ENCODE results near the gene BCAT1. TPM values are rescaled to one million over a fixed set of nuclear protein-coding genes. Genes with fewer than 3 reads are reported as not detected.

BCAT1 gene
- total and polyA plus RNA-seq, 9 of the 15 experiments (the other 6 are each of a cell fraction or from before 2014, with no cell fraction given) = 38.5 to 157 (median 66.8) TPM

GRCh38 chr12:24767016-24767415, 181.9 kb downstream of the BCAT1 start (continued):
- TF ChIP-seq TSHZ1 (CRISPR knock-in tag; IDR thresholded peaks at IDR 0.05) = no peak
- TF ChIP-seq HIVEP1 (CRISPR knock-in tag; IDR thresholded peaks at IDR 0.05) = no peak
- TF ChIP-seq KDM1A (IDR thresholded peaks at IDR 0.05) = no peak
- TF ChIP-seq RBM34 (IDR thresholded peaks at IDR 0.05; ENCODE audit: borderline replicate concordance, insufficient read depth, low read length) = no peak
- TF ChIP-seq CREBBP (IDR thresholded peaks at IDR 0.05; ENCODE audit: low read depth, low read length) = no peak

GRCh38 chr12:24764712-24765111, 184.2 kb downstream of the BCAT1 start:
- ChIA-PET CTCF (ENCODE audit: low intra/inter-chr PET ratio) (no interaction called here), POLR2A (no interaction called here)
- no peaks in the 10 kb centered on the region for H3K79me2 ChIP-seq (ENCODE audit: control insufficient read depth, insufficient read depth, low read length)
- no peak for FAIRE-seq
- H3K4me1 ChIP-seq (replicated peaks in 1 of 2; ENCODE audit: control insufficient read depth in 2 of 2, insufficient read depth in 2 of 2, low read length in 2 of 2) = peaks cover 0 to under 1% of the 10 kb centered on the region in 2 experiments; a peak in 1 of 5 replicates
- no peaks in the 10 kb centered on the region for H3K36me3 ChIP-seq (ENCODE audit: control insufficient read depth, insufficient read depth, low read length)
- no peak overlapping the region for H2AFZ ChIP-seq (ENCODE audit: low read depth, low read length)
- 15% methylated on average over 1 of the region's 1 CpG for WGBS (ENCODE audit: insufficient coverage, low coverage, missing lambda C conversion rate)
- no peak for DNase-seq (ENCODE audit: extremely low read depth in 1 of 4, low spot score in 3 of 4)
- H3K4me2 ChIP-seq (ENCODE audit: insufficient read depth, low read length) = no peak overlapping the region
- no peak overlapping the region for H3K9ac ChIP-seq (ENCODE audit: insufficient read depth in 1 of 2, low read depth in 2 of 2, low read length in 2 of 2)
- no peaks in the 10 kb centered on the region for H3K9me3 ChIP-seq (replicated peaks; ENCODE audit: control insufficient read depth, insufficient read depth, low read depth, low read length)
- no peaks in the 10 kb centered on the region for H3K27me3 ChIP-seq (ENCODE audit: control insufficient read depth in 2 of 2, insufficient read depth in 2 of 2, low read length in 2 of 2)
- in situ Hi-C loops (cut with MboI) = no loop called here
- no peaks in the 10 kb centered on the region for H4K20me1 ChIP-seq (replicated peaks; ENCODE audit: control insufficient read depth, insufficient read depth, low read length)
- intact Hi-C loops (cut with micrococcal nuclease) = no loop called here
- H3K27ac ChIP-seq (ENCODE audit: extremely low read depth, low read depth, low read length) = no peak overlapping the region
- H3K4me3 ChIP-seq = no peak overlapping the region
- BruUV-seq (replicated peaks) = no TSS peak
- ATAC-seq = no peak
- H3K9me1 ChIP-seq (ENCODE audit: control insufficient read depth, insufficient read depth, low read length) = no peaks in the 10 kb centered on the region
- no peak for TF ChIP-seq HLTF (IDR thresholded peaks at IDR 0.05)
- TF ChIP-seq TBL1XR1 (IDR thresholded peaks at IDR 0.05; ENCODE audit: low read length in 2 of 2) = no peak
- TF ChIP-seq RBM34 (IDR thresholded peaks at IDR 0.05; ENCODE audit: borderline replicate concordance, insufficient read depth, low read length) = no peak
- no peak for TF ChIP-seq POLR2A (conservative IDR thresholded peaks at IDR 0.05)
- TF ChIP-seq TGIF2 (CRISPR knock-in tag; IDR thresholded peaks at IDR 0.05) = no peak
- no peak for TF ChIP-seq CXXC5 (CRISPR knock-in tag; IDR thresholded peaks at IDR 0.05)
- no peak for TF ChIP-seq TEAD1 (CRISPR knock-in tag; IDR thresholded peaks at IDR 0.05)
- TF ChIP-seq NCOA1 (IDR thresholded peaks at IDR 0.05; ENCODE audit: low read depth) = no peak
- no peak for TF ChIP-seq DNMT1 (IDR thresholded peaks at IDR 0.05)
- no peak for TF ChIP-seq ZBED1 (IDR thresholded peaks at IDR 0.05)
- TF ChIP-seq, protein P1, sequence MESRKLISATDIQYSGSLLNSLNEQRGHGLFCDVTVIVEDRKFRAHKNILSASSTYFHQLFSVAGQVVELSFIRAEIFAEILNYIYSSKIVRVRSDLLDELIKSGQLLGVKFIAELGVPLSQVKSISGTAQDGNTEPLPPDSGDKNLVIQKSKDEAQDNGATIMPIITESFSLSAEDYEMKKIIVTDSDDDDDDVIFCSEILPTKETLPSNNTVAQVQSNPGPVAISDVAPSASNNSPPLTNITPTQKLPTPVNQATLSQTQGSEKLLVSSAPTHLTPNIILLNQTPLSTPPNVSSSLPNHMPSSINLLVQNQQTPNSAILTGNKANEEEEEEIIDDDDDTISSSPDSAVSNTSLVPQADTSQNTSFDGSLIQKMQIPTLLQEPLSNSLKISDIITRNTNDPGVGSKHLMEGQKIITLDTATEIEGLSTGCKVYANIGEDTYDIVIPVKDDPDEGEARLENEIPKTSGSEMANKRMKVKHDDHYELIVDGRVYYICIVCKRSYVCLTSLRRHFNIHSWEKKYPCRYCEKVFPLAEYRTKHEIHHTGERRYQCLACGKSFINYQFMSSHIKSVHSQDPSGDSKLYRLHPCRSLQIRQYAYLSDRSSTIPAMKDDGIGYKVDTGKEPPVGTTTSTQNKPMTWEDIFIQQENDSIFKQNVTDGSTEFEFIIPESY (CRISPR knock-in tag; IDR thresholded peaks at IDR 0.05) = no peak
- TF ChIP-seq ZFX (CRISPR knock-in tag; IDR thresholded peaks at IDR 0.05) = no peak
- TF ChIP-seq ZNF232 (CRISPR knock-in tag; IDR thresholded peaks at IDR 0.05) = no peak
- no peak for TF ChIP-seq YY1 (IDR thresholded peaks at IDR 0.05; ENCODE audit: borderline replicate concordance in 1 of 3, control insufficient read depth in 1 of 3, extremely low read depth in 1 of 3, insufficient read depth in 3 of 3, insufficient read length in 1 of 3, insufficient replicate concordance in 2 of 3, low read depth in 1 of 3, low read length in 2 of 3)
